H1 (cell line): Measurements from ENCODE around the gene KRT1. TPM values are rescaled to one million over a fixed set of nuclear protein-coding genes. Genes with fewer than 3 reads are reported as not detected.

ENCODE experiments used
- CEBPB ChIP-seq: IDR thresholded peaks from 2 replicates; pipeline ENCODE4 v1.6.1; 2012; ENCODE audit warnings: low read depth, low read length
- CHD2 ChIP-seq: IDR thresholded peaks from 2 replicates; pipeline ENCODE4 v1.6.1; 2012; ENCODE audit warnings: low read length, improper control_type of control experiment
- EGR1 ChIP-seq: IDR thresholded peaks from 2 replicates; pipeline ENCODE4 v1.6.1; 2011; ENCODE audit warnings: low read depth, low read length, borderline replicate concordance
- HDAC2 ChIP-seq, 2 experiments: fragments of 300-600 bp in 1 of 2; sonication (generic) in 1 of 2; IDR thresholded peaks; 2 replicates each; pipeline ENCODE4 v1.6.1; 2011 to 2012; ENCODE audit warnings: low read depth in 2 of 2, low read length in 2 of 2, mild to moderate bottlenecking in 2 of 2, moderate library complexity in 2 of 2, borderline replicate concordance in 1 of 2, inconsistent platforms in 1 of 2
- KDM1A ChIP-seq: fragments of 200-600, 300-600 bp; sonication (generic); IDR thresholded peaks from 2 replicates; pipeline ENCODE4 v1.7.1; 2016; ENCODE audit warnings: mild to moderate bottlenecking, low read length, borderline replicate concordance
- KDM4A ChIP-seq: IDR thresholded peaks from one replicate; pipeline ENCODE4 v1.7.1; 2012; ENCODE audit warnings: low read depth, mild to moderate bottlenecking, moderate library complexity, low read length, inconsistent platforms; ENCODE audit not compliant: severe bottlenecking
- RAD21 ChIP-seq, 2 experiments: IDR thresholded peaks in 1 of 2; conservative IDR thresholded peaks in 1 of 2; 2 replicates each; pipeline ENCODE4 v1.6.1; 2011; ENCODE audit warnings: low read depth in 2 of 2, low read length in 2 of 2, improper control_type of control experiment in 1 of 2, inconsistent platforms in 1 of 2, mild to moderate bottlenecking in 1 of 2, moderate library complexity in 1 of 2
- RFX5 ChIP-seq: IDR thresholded peaks from 2 replicates; pipeline ENCODE4 v1.6.1; 2011; ENCODE audit warnings: low read depth, low read length, improper control_type of control experiment, borderline replicate concordance
- SIX5 ChIP-seq: IDR thresholded peaks from 2 replicates; pipeline ENCODE4 v1.6.1; 2011; ENCODE audit warnings: mild to moderate bottlenecking, low read depth, low read length
- SP2 ChIP-seq: IDR thresholded peaks from 2 replicates; pipeline ENCODE4 v1.6.1; 2012; ENCODE audit warnings: mild to moderate bottlenecking, low read length, inconsistent platforms
- SP4 ChIP-seq: IDR thresholded peaks from 2 replicates; pipeline ENCODE4 v1.6.1; 2012; ENCODE audit warnings: low read length, inconsistent platforms
- TEAD4 ChIP-seq: IDR thresholded peaks from 2 replicates; pipeline ENCODE4 v1.6.1; 2012; ENCODE audit warnings: low read depth, low read length, inconsistent platforms, mixed read lengths
- polyA plus RNA-seq, 7 experiments: library from polyadenylated mRNA; depleted of rRNA in 3 of 7; stranded (reverse) in 5 of 7; unstranded in 2 of 7; fragments of >200 nt in 5 of 7; fragments of 200-250 nt in 2 of 7; gene quantifications; 1 replicate in 5 of 7; 2 replicates in 1 of 7; 4 replicates in 1 of 7; pipeline versions ENCODE4 v1.2.1 to v1.2.3, GENCODE V29; 2011 to 2013; ENCODE audit warnings: missing spikeins in 2 of 7, mixed read lengths in 2 of 7
- total RNA-seq: library from RNA; stranded (reverse); fragmentation: NEBNext Ultra II Directional; extraction: Animal tissue kit (Norgen Biotek cat#: 25700); gene quantifications from 2 replicates; pipeline ENCODE4 v1.2.1, GENCODE V29; 2021
- TF ChIP-seq, protein P1 (sequence below): fragments of 300-600 bp; sonication (generic); IDR thresholded peaks from 2 replicates; pipeline ENCODE4 v1.7.1; 2012; ENCODE audit warnings: low read length, moderate library complexity, mild to moderate bottlenecking, inconsistent platforms; ENCODE audit not compliant: insufficient replicate concordance

KRT1 gene
- total and polyA plus RNA-seq, 2 of the 8 experiments (the other 6 are each of a cell fraction or from before 2014, with no cell fraction given) = not detected

DNA sequence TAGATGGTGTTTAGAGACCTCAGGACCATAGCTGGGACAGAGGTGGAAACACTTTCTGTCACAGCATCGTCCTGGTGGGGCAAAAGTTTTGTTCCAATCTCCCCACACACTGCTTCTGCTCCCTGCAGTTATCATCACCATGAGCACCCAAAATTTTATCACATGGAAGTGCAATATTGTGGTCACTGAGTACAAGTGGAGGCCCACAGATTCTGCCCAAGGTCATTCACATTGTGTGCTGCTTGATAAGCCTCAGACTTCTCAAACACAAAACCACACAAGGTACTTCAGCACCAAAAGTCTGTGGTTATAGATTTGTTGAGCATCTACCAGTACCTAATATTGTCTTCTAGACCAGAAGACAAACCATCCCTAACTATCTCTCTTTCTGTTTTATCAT lies 23.7 kb upstream of the KRT1 start (continued):
- TF ChIP-seq, protein P1, sequence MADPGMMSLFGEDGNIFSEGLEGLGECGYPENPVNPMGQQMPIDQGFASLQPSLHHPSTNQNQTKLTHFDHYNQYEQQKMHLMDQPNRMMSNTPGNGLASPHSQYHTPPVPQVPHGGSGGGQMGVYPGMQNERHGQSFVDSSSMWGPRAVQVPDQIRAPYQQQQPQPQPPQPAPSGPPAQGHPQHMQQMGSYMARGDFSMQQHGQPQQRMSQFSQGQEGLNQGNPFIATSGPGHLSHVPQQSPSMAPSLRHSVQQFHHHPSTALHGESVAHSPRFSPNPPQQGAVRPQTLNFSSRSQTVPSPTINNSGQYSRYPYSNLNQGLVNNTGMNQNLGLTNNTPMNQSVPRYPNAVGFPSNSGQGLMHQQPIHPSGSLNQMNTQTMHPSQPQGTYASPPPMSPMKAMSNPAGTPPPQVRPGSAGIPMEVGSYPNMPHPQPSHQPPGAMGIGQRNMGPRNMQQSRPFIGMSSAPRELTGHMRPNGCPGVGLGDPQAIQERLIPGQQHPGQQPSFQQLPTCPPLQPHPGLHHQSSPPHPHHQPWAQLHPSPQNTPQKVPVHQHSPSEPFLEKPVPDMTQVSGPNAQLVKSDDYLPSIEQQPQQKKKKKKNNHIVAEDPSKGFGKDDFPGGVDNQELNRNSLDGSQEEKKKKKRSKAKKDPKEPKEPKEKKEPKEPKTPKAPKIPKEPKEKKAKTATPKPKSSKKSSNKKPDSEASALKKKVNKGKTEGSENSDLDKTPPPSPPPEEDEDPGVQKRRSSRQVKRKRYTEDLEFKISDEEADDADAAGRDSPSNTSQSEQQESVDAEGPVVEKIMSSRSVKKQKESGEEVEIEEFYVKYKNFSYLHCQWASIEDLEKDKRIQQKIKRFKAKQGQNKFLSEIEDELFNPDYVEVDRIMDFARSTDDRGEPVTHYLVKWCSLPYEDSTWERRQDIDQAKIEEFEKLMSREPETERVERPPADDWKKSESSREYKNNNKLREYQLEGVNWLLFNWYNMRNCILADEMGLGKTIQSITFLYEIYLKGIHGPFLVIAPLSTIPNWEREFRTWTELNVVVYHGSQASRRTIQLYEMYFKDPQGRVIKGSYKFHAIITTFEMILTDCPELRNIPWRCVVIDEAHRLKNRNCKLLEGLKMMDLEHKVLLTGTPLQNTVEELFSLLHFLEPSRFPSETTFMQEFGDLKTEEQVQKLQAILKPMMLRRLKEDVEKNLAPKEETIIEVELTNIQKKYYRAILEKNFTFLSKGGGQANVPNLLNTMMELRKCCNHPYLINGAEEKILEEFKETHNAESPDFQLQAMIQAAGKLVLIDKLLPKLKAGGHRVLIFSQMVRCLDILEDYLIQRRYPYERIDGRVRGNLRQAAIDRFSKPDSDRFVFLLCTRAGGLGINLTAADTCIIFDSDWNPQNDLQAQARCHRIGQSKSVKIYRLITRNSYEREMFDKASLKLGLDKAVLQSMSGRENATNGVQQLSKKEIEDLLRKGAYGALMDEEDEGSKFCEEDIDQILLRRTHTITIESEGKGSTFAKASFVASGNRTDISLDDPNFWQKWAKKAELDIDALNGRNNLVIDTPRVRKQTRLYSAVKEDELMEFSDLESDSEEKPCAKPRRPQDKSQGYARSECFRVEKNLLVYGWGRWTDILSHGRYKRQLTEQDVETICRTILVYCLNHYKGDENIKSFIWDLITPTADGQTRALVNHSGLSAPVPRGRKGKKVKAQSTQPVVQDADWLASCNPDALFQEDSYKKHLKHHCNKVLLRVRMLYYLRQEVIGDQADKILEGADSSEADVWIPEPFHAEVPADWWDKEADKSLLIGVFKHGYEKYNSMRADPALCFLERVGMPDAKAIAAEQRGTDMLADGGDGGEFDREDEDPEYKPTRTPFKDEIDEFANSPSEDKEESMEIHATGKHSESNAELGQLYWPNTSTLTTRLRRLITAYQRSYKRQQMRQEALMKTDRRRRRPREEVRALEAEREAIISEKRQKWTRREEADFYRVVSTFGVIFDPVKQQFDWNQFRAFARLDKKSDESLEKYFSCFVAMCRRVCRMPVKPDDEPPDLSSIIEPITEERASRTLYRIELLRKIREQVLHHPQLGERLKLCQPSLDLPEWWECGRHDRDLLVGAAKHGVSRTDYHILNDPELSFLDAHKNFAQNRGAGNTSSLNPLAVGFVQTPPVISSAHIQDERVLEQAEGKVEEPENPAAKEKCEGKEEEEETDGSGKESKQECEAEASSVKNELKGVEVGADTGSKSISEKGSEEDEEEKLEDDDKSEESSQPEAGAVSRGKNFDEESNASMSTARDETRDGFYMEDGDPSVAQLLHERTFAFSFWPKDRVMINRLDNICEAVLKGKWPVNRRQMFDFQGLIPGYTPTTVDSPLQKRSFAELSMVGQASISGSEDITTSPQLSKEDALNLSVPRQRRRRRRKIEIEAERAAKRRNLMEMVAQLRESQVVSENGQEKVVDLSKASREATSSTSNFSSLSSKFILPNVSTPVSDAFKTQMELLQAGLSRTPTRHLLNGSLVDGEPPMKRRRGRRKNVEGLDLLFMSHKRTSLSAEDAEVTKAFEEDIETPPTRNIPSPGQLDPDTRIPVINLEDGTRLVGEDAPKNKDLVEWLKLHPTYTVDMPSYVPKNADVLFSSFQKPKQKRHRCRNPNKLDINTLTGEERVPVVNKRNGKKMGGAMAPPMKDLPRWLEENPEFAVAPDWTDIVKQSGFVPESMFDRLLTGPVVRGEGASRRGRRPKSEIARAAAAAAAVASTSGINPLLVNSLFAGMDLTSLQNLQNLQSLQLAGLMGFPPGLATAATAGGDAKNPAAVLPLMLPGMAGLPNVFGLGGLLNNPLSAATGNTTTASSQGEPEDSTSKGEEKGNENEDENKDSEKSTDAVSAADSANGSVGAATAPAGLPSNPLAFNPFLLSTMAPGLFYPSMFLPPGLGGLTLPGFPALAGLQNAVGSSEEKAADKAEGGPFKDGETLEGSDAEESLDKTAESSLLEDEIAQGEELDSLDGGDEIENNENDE = no peak
- TF ChIP-seq RAD21 (IDR thresholded peaks at IDR 0.05 in 1 of 2, conservative IDR thresholded peaks at IDR 0.05 in 1 of 2; ENCODE audit: low read depth in 2 of 2, low read length in 2 of 2) (no peak), RFX5 (no peak), TEAD4 (no peak), SP4 (no peak), SP2 (no peak), SIX5 (no peak), HDAC2 (IDR thresholded peaks at IDR 0.05; ENCODE audit: borderline replicate concordance in 1 of 2, low read depth in 2 of 2, low read length in 2 of 2) (no peak), CEBPB (no peak), KDM4A (no peak), EGR1 (no peak), KDM1A (no peak), CHD2 (no peak)
